ENCODE data around the gene FRMD1.

The FRMD1 gene

DNA sequence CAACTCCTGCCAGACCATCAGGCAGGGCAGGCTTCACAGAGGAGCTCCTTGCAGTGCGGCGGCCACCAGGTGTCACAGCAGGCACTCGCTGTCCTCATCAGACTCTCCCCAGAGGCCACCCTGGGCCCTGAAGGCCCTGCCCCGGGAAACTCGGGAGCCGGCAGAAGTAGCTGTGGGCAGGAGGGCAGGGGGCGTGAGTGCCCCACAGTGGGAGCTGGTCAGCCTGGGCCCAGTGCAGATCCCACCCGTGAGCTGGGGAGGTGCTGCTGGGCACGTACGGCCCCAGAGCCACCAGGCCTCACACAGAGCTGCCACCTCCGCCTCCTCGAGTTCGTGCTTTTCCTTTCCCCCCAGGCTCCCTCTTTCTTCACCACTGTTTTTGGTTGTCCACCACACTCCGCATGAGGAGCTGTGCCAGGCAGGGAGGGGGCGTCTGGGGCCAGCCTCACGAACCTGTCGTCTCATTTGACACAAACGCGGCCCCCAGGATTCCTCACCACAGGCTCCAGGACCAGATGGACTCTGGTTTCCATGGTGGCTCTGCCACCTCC lies 33.8 kb downstream of the FRMD1 start:
- TF ChIP-seq GATA3 (IDR thresholded peaks at IDR 0.05; ENCODE audit: low read depth, low read length), result no peak
- TF ChIP-seq GATA2 (IDR thresholded peaks at IDR 0.05; ENCODE audit: low read depth, low read length), result no peak

DNA sequence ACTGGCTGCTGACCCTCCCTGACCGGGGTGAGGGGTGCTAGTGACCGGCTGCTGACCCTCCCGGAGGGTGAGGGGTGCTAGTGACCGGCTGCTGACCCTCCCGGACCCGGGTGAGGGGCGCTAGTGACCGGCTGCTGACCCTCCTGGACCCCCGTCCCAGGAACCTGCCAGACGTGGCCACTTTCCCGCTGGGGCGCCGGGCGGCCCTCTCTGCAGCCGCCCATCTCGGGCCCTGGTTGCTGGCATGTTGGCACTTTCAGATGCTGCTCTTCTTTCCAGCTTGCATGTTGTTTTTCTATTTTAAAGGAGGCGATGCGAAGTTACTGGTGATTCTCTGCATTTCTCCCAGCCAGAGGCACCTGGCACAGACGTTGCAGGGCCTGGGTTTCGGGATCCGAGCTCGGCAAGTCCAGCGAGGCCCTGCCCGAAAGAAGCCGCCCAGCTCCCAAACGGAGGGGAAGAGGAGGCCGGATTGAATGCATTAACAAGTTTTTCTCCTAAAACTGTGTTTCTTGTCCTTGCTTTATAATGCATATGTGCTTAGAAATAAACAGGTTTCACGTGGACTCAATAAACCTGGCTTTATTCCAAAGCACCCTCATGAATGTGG lies 34.4 kb downstream of the FRMD1 start:
- TF ChIP-seq GATA2 (IDR thresholded peaks at IDR 0.05; ENCODE audit: low read depth, low read length) (no peak), GATA3 (IDR thresholded peaks at IDR 0.05; ENCODE audit: low read depth, low read length) (no peak)

DNA sequence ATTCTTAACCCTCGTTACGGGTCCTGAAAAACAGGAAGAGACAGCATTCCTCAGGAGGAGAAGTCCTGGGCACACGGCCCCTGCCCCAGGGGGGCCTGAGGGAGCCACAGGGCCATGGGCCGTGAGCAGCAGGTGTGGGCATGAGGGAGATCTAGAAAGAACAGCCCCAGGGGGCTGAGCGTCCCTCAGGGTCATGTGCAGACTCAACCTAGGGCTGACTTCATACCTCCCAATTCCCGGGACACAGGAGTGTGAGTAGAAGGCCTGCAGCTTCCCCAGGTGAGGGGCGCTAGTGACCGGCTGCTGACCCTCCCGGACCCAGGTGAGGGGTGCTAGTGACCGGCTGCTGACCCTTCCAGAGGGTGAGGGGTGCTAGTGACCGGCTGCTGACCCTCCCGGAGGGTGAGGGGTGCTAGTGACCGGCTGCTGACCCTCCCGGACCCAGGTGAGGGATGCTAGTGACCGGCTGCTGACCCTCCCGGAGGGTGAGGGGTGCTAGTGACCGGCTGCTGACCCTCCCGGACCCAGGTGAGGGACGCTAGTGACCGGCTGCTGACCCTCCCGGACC lies 35.1 kb downstream of the FRMD1 start:
- TF ChIP-seq GATA3 (IDR thresholded peaks at IDR 0.05; ENCODE audit: low read depth, low read length) (no peak), GATA2 (IDR thresholded peaks at IDR 0.05; ENCODE audit: low read depth, low read length) (no peak)

DNA sequence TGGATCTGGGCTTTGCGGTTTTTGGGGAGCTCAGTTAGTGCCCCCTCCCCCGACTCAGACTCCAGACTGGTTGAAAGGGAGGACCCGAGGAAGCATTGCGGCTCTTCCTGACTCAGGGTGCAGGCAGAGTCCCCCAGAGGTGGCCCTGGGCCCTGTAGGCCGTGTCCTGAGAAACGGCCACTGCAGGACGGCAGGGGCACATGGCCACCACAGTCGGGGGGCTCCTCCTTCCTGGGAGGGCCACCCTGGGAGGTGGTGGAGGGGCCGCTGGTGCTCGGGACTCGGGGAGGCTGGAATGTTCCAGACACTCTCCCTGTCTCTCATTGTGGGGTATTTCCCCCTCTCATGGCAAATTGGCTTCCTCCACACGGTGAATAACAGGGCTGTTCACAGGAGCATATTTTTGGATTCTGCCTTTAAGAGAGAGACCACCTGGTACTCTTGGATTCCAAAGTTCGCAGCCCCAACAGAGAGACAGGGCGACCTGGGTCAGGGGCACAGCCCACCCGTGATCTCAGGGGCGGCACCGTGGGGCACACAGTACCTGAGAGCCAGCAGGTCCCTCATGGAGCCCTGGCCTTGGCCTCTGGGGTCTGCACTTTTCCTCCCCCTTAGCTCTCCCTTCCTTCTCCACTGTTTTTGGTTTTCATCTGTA lies 35.7 kb downstream of the FRMD1 start:
- TF ChIP-seq GATA2 (IDR thresholded peaks at IDR 0.05; ENCODE audit: low read depth, low read length), result no peak
- TF ChIP-seq GATA3 (IDR thresholded peaks at IDR 0.05; ENCODE audit: low read depth, low read length), result no peak

DNA sequence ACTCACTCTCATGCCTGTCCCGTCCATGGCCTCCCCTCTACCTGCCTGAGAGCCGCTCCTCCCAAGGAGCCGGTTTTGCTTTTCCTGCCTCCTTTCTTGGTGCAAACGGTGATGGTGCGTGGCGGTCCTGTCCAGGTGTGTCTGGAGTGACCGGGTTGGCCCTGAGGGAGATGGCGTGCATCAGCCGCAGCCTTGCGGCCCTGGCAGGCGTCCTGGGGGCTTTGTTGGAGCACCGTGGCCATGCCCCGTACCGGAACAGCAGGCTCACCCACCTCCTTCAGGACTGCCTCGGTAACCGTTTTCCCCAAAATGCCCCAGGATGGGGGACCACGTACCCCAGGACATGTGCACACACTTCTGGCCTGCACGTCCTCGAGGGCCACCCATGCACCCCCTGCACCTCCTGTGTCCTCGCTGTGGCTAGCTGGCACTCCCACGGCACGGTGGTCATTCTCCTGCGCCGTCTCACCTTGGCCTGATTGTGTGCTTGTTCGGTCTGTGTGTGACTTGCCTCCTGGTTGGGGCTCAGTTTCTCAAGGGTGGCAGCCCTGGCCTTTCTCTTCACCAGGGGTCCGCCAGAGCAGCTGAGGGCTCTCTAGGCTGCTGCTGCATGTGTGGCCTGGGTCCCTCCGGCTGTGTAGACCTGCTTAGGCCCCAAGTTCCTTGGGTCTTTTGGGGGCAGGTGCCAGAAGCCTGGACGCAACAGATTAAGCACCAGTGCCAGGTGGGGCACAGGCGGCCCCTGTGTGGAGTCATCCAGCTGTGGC lies 36.4 kb downstream of the FRMD1 start:
- TF ChIP-seq GATA2 (IDR thresholded peaks at IDR 0.05; ENCODE audit: low read depth, low read length) (no peak), GATA3 (IDR thresholded peaks at IDR 0.05; ENCODE audit: low read depth, low read length) (no peak)

DNA sequence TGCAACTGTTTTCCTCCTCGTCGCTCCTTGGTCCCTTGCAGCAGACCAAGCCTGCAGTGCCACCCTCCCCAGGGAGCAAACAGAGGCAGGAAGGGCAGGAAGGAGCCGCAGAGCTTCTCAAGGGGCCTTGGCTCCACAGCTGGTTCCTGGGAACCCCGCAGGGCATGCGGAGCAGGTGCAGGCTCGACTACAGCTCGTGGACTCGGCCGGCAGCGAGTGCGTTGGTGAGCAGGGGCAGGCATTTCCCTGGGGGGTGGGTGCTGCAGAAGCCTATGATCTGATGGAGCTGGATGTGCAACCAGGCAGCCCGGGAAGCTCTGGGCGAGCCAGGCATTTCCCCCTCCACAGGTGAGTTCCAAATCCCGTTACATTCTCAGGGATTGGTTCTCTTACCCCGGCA lies 37.1 kb downstream of the FRMD1 start:
- TF ChIP-seq GATA2 (IDR thresholded peaks at IDR 0.05; ENCODE audit: low read depth, low read length) (no peak), GATA3 (IDR thresholded peaks at IDR 0.05; ENCODE audit: low read depth, low read length) (no peak)

DNA sequence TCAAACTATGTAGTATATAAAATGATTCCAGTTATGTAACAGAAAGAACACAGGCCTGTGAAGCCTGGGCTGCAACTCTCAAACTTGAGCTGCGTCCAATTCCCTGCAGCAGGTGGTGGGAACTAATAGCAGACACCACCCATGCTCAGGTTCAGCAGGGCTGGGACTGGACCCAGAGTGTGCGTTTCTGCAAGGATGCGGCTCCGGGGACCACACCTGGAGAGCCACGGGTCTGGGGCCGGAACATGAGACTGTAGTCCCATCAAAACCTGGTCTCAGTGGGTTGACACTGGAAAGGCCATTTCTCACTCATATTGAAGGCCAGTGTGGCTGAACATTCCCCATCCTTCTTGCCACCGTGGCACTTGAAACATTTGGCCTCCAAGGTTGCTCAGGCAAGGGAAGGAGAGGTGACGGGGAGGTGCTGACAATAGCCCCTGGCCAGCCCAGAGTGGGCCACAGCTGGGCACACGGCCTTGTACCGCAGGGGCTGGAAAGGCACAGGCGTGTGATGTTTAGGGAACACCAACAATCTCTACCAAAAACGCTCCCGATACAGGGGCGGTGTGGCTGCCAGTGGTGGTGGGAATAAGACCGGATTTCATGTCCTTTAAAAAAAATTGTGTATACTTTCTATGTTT lies 38.0 kb downstream of the FRMD1 start:
- TF ChIP-seq GATA3 (IDR thresholded peaks at IDR 0.05; ENCODE audit: low read depth, low read length) (no peak), GATA2 (IDR thresholded peaks at IDR 0.05; ENCODE audit: low read depth, low read length) (no peak)

DNA sequence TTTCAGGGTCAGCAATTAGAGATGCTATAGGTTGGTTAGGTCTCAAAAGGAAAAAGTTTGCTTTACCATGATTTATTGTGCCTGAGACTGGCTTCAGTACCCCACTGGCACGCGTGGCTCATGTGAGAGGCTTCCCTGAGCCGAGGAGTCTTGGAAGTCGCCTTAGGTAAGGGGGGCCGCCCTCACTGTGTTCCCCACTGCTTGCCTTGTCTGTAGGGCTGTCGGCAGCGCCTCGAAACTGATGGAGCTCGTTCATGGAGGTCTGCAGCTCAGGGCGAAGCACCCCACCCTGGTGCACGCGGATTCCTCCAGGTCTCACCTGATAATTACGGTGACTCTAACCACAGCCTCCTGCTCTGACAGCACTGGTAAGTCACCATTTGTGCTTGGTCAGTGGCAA lies 39.2 kb downstream of the FRMD1 start:
- TF ChIP-seq GATA3 (IDR thresholded peaks at IDR 0.05; ENCODE audit: low read depth, low read length), result no peak
- no peak for TF ChIP-seq GATA2 (IDR thresholded peaks at IDR 0.05; ENCODE audit: low read depth, low read length)

DNA sequence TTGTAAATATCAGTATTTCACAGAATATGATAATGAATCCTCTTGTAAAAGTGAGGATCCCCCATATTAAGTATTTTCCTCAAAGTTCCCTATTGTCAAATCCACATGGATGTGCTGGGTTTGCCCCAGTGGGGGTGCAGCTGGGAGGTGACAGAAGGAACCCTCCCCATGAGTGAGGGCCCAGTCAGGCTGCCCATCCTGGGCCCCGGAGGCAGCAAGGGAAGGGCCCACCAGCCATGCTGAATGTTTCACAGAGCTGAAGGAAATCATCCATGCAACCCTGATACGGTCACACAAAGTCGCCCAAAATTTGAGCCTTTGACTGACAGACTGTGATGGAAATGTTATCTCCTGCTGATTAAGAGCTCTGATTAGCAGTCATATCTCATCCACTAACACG lies 39.7 kb downstream of the FRMD1 start:
- TF ChIP-seq GATA3 (IDR thresholded peaks at IDR 0.05; ENCODE audit: low read depth, low read length) (no peak), GATA2 (IDR thresholded peaks at IDR 0.05; ENCODE audit: low read depth, low read length) (no peak)

DNA sequence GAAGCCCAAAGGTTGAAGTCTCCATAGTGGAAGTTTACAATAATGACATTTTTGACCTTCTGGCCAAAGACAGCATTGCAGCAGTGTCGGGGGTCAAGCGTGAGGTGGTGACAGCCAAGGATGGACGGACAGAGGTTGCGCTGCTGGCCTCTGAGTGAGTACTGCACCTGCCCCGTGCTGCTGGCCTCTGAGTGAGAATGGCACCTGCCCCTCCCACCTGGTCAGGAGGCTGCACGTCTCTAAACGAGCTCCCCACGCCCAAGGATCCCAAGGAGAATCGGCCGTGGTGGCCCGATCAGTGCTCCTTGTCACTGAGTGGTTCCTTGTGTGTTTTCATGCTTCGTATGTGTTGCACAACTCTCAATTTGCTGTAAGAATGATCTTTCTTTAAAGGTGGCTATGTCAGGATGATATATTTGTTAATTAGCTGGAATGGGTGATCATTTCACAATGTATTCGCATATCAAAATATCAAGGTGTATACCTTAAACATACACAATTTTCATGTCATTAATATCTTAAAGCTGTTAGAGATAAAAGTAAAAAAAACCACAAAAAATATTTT lies 40.4 kb downstream of the FRMD1 start:
- TF ChIP-seq GATA2 (IDR thresholded peaks at IDR 0.05; ENCODE audit: low read depth, low read length) (no peak), GATA3 (IDR thresholded peaks at IDR 0.05; ENCODE audit: low read depth, low read length) (no peak)

DNA sequence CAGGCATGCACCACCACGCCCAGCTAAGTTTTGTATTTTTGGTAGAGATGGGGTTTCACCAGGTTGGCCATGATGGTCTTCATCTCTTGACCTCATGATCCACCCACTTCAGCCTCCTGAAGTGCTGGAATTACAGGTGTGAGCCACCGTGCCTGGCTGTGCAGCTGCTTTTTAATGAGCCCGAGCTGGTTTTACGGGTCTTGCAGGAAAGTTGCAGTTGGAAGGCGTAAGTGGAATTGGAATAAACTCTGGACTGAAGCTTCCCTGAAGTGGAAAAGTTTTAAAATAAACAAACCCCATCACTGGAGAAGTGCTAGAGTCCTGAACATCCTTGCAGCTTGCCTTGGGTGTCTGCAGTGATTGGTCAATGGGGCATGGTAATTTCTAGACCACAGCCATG lies 41.2 kb downstream of the FRMD1 start:
- no peak for TF ChIP-seq GATA3 (IDR thresholded peaks at IDR 0.05; ENCODE audit: low read depth, low read length)
- no peak for TF ChIP-seq GATA2 (IDR thresholded peaks at IDR 0.05; ENCODE audit: low read depth, low read length)

DNA sequence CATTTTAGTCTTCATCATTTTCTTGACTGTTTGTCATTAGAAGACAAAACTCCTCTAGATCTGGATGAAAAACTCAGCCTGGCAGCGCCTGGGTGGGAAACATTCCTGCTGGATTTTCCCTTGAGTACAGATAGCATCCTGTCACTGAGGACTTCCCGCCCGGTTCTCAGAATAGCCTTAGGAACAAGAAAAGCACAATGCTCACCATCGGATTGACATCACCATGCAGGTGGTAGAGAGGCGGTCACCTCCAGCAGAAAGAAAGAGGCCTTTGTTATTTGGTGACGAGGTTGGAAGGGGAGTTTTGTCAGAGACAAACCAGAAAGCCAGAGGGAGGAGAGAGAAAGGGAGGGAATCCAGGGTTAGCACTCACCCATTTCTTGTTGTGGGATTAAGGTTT lies 41.8 kb downstream of the FRMD1 start:
- TF ChIP-seq GATA3 (IDR thresholded peaks at IDR 0.05; ENCODE audit: low read depth, low read length), result no peak
- no peak for TF ChIP-seq GATA2 (IDR thresholded peaks at IDR 0.05; ENCODE audit: low read depth, low read length)

DNA sequence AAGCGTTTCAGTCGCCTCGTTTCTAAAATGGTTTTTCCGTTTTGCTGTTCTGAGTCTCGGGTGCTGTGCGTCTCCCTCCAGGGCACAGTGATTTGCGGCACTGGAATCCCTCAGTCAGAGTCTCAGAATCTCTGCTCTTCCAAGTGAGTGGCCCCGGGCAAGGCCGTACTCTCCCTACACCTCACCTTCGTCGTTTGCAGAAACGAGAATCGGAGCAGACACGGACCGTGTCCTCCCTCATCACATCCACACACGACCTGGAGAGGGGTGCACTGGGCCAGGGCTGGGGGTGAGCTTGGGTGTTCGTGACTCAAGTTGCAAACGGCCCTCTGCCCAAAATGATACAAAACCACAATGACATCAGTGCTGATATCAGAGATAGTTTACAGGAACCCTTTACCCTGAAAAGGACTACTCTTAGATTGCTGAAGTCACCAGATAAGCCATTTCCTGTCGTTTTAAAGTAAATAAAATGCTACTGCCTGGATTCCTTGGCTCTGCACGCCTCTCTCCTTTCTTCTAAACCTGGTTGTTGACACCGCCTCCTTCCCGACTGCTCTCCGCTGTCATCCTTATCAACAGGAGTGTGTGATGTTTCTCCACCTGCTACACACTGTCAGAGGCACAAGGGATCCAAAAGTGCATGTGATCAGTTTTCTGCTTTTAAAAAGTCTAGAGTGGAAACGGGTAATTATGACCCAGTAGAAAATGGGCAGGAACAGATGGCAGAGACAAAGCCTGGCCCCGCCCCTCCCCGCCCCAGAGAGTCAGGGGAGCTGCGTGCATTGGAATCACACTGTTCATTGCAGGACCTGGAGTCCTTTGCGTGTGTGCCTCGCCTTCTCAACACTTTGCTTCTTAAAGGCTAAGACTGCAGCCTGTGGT lies 43.1 kb downstream of the FRMD1 start:
- TF ChIP-seq GATA3 (IDR thresholded peaks at IDR 0.05; ENCODE audit: low read depth, low read length) (no peak), GATA2 (IDR thresholded peaks at IDR 0.05; ENCODE audit: low read depth, low read length) (no peak)

Measured in SH-SY5Y (cell line).